RWPE1 (cell line): Measurements from ENCODE around the gene BNIP3.

Experiments
- CTCF ChIA-PET: fragments of 350-600 bp; sonication (Branson Sonifier 250); formaldehyde crosslinking; extraction: SDS; loops from one replicate; lab custom pipeline; 2021; lab: Yijun Ruan, JAX
- POLR2A ChIA-PET: fragments of 400-600 bp; formaldehyde crosslinking; extraction: SDS; loops from one replicate; lab custom pipeline; 2020; ENCODE audit warnings: antibody characterized with exemption; ENCODE audit not compliant: low non-redundant PET; lab: Yijun Ruan, JAX
- DNase-seq: peaks from one replicate; pipeline ENCODE4 v3.0.0; 2012; ENCODE audit warnings: low spot score
- H3K27ac ChIP-seq: fragments of 450-650 bp; 2 replicates; pipeline ENCODE4 v1.5.1; 2017
- CTCF ChIP-seq: fragments of 450-650 bp; conservative IDR thresholded peaks from 2 replicates; pipeline ENCODE4 v1.5.1; 2017; ENCODE audit warnings: low read depth, mild to moderate bottlenecking

The BNIP3 gene

DNA sequence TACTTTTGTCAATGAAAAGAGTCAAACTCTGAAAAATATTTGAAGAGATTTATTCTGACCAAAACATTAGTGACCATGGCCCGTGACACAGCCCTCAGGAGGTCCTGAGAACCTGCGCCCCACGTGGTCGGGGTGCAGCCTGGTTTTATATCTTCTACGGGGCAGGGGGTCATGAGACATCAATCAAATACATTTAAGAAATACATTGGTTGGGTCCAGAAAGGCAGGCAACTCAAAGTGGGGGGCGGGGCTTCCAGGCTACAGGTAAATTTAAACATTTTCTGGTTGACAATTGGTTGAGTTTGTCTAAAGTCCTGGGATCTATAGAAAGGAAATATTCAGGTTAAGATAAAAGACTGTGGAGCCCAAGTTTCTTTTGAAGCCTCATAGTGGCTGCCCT lies 34.8 kb upstream of the BNIP3 start:
- POLR2A ChIA-PET: interaction anchor here (0.7 kb wide), 1 partner anchor 306 kb away, joined by 3 read pairs; no protein-coding TSS in a partner anchor

GRCh38 chr10:132011445-132011844 lies 29.7 kb upstream of the BNIP3 start:
- CTCF ChIA-PET: no interaction called here
- no peak overlapping the region for H3K27ac ChIP-seq
- POLR2A ChIA-PET: no interaction called here
- DNase-seq: no peak
- no peak for TF ChIP-seq CTCF

More for the DNA sequence above, 34.8 kb upstream of the BNIP3 start:
- no peak for TF ChIP-seq CTCF
- DNase-seq: no peak
- CTCF ChIA-PET: no interaction called here
- no peak overlapping the region for H3K27ac ChIP-seq

GRCh38 chr10:132011024-132011423 lies 29.3 kb upstream of the BNIP3 start:
- CTCF ChIA-PET: no interaction called here
- TF ChIP-seq CTCF: no peak
- no peak overlapping the region for H3K27ac ChIP-seq
- POLR2A ChIA-PET: no interaction called here
- DNase-seq: no peak

DNA sequence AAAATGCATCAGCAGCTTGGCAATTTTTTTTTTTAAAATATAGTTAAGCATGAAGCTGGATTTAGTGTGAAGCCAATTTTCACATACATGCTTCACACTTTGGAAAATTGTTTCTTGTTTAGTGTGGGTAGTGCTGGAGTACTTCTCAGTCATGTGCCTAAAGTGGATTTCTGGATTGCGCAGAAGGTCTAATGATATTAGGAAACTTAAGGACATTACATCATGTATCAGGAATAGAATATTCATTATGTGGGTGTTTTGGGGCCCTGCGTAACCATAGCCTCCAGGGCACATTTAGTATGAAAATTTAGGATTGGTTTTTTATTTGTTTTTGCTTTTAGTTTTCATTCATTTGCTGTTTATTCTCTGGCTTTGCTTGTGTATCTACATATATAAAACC lies 28.8 kb upstream of the BNIP3 start:
- H3K27ac ChIP-seq: no peak overlapping the region
- CTCF ChIA-PET: interaction anchor here (2.0 kb wide), 1 partner anchor 12 kb away, joined by 10 read pairs; no protein-coding TSS in a partner anchor
- POLR2A ChIA-PET: no interaction called here
- DNase-seq: no peak
- no peak for TF ChIP-seq CTCF

- POLR2A ChIA-PET: no interaction called here
- no peak for DNase-seq
- CTCF ChIA-PET: interaction anchor here (2.0 kb wide), 2 partner anchors 13 to 124 kb away, joined by 6 to 10 read pairs; no protein-coding TSS in a partner anchor
- no peak overlapping the region for H3K27ac ChIP-seq
- TF ChIP-seq CTCF: no peak
These were observed 27.9 kb upstream of the BNIP3 start for GRCh38 chr10:132009575-132009974.

DNA sequence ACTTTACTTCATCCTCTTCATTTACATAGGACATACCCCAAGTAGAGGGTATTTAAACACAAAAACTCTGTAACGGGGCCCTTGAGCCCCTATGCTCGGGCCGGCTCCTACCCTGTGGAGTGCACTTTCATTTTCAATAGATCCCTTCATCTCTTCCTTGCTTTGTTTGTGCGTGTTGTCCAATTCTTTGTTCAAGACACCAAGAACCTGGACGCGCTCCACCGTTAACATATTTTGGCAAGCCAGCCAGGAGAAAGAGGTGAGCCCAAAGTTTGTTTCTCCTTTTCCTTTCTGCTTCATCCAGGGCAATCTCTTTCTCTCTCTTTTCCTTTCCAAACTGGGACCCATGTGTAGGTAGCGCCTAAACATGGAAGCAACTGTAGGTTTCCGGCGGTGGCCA lies 26.0 kb upstream of the BNIP3 start:
- ChIA-PET CTCF (interaction anchor here (0.7 to 2.0 kb wide), 2 partner anchors 25 to 122 kb away, joined by 5 to 6 read pairs; no protein-coding TSS in a partner anchor), POLR2A (no interaction called here)
- no peak for DNase-seq
- no peak for TF ChIP-seq CTCF
- no peak overlapping the region for H3K27ac ChIP-seq
